Fibroblast of peridontal ligament (primary cell): Measurements from ENCODE around the gene ZKSCAN4.
A peak's percentile ranks its signal among the peaks of the same experiment; 100 is the strongest.

Source experiments
- DNase-seq: peaks from one replicate; pipeline ENCODE4 v3.0.0-alpha.2; 2010; ENCODE audit errors: extremely low read depth

Gene ZKSCAN4

DNA sequence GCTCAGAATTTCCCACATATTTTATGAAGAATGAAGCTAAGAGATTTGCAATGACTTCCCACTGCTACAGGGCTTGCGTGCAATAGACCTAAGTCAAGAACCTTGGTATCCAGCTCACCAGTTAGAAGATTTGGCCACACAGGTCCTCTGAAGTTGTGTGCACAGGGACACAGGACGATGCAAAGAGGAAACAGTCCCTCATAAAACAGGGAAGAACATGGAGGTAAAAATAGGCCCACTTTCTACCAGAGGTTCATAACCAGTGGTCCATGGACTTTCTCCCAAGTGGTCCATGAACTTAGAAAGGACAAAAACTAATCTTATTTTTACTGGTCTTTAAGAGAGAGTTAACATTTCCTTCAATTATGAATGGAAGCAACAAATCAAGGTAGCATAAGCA, 1.3 kb downstream of the ZKSCAN4 start:
- DNase-seq = no peak

DNA sequence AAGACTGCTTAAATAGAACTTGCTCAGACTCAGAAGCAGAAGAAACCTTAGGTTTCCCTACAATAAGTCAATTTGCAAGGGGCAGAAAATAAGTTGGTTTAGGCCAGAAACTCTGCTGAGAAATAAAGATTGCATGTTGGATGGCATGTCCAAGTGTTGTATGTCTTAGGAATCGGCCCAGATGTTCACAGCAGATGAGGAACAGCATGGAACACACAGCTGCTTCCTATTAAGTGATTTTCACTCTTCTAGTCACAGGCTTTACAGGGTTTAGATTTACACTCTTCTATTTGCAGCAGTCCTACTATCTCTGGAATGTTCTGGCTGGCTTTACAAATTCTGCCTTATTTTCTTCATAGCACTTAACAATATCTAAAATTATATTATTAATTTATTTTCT, 3.2 kb downstream of the ZKSCAN4 start:
- peak; percentile 62 for DNase-seq

DNA sequence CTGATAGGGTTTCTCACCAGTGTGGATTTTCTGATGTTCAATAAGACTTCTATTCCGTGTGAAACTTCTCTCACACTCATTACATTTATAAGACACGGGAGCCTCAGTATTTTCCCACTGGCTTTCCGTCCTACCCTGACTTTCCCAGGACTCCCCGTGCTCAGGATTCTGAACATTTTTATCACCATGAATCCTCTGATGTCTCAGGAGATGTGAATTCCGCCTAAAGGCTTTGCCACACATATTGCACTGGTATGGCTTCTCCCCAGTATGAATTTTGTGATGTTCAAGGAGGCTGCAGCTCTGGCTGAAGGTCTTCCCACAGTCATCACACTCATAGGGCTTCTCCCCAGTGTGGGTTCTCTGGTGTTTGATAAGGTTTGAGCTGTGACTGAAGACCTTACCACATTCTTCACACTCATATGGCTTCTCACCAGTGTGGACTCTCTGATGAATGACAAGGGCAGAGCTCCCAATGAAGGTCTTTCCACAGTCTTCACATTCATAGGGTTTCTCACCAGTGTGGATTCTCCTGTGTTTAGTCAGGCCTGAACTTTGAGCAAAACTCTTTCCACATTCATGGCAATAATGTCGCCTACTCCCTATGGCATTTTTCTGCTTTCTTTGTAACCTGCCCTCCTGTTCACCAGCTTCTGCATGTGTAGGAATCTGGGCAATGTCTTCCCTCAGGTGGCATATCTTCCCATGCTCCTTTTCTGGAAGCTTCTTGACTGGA, 6.7 kb downstream of the ZKSCAN4 start:
- DNase-seq = no peak

DNA sequence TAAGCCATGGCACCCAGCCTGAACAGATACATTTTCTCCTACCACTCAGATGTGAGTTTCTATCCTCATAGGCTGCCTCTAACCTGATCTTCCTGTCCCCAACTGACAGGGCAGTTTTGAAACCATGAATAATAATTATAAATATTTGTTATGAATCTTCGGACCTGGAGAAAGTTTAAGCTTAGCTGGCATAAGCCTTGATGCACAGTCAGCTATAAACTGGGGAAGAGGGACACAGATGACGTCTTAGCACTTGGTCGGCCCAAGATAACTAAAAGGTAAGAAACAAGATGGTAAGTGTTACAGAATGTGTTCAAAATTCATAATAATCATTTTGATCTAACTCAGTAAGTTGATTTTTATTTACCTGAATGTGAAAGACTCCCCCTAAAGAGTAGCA, 8.1 kb downstream of the ZKSCAN4 start:
- DNase-seq = no peak

DNA sequence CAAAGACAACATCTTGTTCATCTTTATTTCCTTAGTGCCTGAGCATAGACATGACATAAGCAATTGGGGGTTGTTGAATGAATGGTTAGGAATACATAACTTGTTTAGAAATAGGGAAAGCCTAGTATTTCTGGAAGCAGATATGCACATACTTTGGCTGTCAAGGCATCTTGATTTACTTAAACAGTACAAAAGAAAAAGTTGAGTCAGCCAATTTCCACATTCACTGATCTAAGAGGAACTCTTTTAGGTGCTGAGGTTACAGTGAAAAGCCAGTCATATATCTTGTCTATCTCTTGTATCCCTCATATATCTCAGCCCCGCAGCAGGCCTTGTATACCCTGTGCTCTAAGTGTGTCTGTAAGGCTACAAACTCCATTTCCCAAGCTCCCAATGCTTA, 11.6 kb downstream of the ZKSCAN4 start:
- peak; percentile 26 for DNase-seq

DNA sequence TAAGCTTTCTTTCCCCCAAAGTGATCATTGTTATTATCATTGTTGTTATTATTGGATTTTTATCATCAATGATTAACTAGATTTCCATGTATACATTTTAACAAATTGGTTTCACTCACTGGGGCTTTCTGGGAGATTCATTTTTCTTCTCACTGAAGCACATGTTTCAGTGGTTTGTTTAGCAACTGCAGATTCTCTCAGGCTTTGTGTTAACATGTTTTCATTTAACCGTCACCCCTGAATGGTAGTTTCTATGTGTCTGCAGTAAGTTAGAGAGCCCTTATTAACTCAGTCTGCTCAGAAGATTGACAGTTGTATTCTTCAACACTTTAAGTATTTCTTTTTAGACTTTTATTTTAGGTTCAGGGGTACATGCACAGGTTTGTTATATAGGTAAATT, 12.4 kb downstream of the ZKSCAN4 start:
- DNase-seq = no peak

DNA sequence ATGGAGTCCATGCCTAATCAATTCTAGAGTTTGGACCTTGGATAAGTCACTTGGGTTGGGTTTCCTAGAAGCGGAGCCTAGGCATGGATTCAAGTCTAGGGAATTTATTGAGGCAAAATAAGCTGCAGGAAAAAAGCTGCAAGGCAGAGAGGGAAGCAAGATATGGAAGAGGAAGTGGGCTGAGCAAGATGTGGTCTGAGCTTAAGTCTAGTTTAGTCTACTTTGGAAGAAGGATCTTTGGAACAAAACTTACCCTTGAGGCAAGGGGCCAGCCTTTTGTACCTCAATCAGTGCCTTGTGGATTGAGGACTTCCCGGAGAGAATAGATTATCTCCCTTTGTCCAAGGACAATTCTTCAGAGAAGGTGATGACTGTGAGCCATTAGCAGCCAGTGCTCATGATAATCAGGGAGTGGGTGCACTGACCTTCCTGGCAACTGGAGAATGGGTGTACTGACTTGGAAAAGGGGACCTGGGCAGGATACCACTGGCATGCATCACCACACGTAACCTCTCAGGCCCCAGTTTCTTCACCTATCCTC, 16.1 kb downstream of the ZKSCAN4 start:
- DNase-seq = no peak

DNA sequence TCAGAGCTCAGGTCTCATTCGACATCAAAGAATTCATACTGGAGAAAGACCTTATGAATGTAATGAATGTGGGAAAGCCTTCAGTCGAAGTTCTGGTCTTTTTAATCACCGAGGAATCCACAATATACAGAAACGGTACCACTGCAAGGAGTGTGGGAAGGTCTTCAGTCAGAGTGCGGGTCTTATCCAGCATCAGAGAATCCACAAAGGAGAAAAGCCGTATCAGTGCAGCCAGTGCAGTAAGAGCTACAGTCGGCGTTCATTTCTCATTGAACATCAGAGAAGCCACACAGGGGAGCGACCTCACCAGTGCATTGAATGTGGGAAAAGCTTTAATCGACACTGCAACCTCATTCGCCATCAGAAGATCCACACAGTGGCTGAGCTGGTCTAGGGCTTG, 19.3 kb downstream of the ZKSCAN4 start:
- no peak for DNase-seq

DNA sequence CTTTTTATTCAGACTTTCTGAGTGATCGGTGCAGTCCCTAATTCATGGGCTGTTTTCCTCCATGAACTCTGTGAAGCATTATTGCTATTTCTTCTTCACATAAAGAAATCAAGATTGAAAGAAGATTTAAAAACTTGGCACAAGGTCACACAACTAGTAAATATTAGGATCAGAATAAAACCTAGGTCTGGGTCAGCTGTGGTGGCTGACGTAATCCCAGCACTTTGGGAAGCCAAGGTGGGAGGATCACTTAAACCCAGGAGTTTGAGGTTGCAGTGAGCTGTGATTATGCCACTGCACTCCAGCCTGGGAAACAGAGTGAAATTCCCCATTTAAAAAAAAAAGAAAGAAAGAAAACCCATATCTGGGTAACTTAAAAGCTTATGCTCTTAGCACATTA, 25.6 kb downstream of the ZKSCAN4 start:
- no peak for DNase-seq

DNA sequence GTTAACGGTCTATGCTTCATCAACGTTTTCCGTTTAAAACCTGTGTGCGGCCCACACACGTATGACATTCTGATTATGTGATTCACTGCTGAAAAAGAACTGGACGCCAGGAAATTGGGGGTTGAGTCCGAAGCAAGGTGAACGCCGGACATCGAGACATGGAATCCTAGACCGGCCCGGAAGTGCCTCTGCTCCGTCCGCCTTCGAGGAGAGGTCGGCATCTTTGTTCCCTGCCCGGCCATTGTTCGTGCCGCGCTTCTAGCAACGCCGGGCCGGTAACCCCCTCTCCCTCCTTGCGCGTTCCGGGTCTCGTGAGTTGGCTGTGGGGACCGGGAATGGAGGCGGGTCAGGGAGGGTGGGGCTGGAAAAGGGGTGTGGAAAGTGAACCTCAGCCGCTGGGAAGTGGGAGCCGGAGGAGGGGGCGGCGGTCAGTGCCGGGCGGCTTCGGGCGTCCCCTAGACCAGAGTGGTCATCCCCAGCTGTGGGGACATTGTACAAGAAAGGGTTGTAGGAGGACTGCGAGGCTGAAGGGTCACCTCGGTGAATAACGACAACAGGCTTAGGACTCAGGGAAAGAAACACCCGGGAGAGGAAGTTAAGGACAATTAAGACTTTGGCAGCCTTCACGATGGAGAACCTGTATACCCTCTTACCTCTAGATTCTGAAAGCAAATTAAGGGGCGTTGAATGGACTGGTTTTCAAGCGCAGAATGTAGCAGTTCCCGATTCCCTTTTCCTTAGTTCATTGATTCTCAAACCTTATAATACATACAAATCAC, 26.8 kb downstream of the ZKSCAN4 start, which contains the start of gene ZSCAN9:
ZSCAN9 (plus strand) TSS at position 220 of the 779 bp plus-strand sequence. CDS start 1,810 bp downstream, outside the sequence.
- peak; percentile 84 for DNase-seq

DNA sequence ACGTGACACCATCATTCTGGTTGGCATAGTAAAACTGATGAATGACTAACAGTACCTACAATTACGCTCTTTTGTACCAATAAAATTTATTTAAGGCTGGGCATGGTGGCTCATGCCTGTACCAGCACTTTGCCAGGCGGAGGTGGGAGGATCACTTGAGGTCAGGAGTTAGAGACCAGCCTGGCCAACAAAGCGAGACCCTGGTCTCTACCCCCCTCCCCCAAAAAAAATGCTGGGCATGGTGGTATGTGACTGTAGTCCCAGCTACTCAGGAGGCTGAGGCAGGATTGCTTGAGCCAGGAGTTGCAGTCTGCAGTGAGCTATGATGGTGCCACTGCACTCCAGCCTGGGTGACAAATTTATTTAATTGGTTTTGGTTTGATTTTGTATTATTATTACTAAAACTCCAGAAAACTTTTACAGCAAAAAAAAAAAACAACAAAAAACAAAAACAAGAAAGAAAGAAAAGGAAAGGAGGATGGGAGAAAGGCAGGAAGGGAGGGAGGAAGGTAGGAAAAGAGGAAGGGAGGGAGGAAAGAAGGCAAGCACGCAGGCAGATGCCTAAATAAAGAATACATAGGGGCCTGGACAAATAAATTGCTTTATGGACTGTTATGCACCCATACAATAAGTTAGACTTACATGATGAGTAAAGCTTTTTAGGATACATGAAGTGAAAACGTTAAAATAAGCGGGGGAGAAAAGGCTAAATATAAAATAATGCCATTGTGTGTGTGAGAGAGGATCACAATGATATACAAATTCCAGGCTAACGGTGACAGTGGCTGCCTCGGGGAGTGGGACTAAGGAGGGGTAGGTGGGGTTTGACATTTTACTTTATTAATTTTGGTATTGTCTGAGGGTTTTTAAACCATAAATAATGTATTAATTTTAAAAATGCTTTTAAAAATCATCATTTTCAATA, 27.7 kb downstream of the ZKSCAN4 start:
- no peak for DNase-seq

DNA sequence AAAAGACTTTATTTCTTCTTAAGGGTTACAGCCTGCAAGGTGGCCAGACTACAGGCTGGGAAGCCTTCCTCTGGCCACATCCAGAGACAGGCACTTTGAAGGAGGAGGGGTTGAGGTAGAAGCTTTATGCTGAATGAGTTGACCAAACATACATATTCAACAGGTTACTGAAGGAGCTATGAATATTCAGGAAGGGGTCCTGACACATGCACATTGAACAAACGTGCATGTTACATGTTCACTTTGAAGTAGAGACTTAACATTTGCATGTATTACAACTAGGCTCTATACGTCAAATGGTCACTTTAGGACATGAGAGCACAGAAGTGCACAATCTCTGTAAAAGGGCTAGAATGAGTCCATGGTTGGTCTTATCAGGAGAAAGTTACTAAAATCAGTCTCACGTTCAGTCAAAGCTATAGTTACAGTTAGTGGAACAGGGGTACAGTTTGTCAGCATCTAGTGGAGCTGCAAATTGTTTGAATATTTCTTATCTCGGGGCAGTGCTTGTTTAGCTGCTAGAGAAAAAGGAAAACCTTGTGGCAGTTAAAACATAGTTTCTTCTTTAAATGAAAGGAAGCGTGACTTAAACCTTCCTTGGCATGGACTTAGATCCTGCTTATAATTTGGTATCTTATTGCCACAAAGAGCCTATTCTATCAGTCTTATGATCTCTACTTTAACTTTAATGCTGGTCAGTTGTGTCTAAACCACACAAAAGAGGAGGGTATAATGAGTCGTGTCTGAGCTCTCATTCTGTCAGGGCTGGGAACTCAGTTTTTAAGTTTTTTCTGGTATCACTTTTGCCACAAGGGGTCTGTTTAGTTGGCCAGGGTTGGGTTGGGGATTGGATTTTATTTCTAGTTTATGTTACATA, 31.6 kb downstream of the ZKSCAN4 start:
- no peak for DNase-seq

DNA sequence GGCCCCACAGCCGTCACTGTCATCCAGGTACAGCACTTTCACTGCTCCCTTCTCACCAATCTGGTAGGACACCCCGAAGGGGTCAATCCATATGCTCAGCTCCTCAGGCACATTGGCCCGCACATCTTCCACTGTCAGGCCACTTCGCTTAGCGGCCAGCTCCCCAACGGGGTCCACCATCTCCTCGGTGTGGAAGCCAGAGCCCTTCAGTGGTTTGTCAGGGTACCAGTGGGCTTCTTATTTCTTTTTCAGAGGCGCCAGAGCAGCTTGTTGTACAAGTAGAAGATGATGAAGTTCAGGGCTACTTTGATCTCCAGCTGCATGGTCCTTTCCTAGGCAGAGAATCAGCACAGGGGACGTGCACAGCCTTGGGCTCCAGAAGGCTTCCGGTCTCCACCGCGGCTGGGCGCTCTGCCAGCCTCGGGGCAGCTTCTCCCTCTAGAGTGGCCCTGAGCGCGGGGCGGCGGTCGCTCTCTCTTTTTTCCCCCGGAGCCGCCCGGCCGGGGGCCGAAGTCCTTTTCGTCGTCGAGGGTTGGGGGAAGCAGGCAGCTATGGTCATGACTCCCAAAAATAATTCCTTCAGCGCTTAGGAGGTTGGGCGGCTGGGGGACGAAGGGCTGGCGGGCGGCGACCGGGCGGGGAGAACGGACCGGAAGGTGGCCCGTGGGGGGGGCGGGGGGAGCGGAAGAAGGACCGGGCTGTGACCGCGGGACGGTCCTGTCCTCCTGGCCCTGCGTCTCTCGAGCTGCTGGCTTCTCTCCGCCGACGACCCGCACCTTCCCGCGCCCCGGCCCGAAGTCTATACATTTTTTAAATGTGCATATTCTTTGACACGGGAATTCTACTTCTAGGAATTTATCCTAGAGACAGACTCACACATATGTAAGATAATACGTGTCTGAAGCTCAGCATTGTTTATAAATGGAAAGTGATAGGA, 33.5 kb downstream of the ZKSCAN4 start:
- peak; percentile 43 for DNase-seq

DNA sequence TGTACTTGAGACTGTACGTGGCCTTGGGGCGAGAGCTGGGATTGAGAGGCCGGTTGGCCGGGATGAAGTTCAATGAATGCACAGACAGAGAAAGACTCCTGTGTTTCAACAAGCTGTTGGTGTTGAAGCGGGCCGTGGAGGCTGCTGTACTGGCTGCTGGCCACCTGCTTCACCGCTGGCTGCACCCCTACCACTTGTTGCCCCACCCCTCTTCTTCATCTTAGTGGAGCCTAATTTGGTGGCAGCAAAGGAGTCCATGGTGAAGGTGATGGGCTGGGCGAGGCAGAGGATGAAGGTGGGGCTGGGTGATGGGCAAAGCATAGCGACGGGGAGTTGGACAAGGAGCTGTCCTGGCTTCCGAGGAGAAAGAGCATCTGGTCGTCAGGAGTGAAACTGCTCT, 34.2 kb downstream of the ZKSCAN4 start:
- DNase-seq = no peak

DNA sequence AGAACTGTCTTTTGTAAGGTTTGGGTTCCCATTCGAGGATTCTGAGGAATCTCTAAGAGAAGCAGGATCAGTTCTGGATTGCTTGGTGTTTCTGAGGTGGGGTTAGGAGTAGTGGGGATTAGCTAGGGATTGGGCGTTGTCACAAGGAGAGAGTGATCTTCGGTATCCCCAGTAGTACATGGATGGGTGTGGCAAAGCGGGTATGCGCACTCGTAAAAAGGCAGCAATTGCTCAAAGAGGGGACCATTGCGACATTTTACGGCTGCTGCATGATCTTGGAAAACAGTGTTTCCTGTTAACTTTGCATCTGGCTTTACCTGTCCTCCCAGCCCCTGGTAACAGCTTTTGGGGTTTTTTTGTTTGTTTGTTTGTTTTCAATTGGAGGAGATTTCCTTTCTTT, 36.6 kb downstream of the ZKSCAN4 start:
- DNase-seq = no peak

DNA sequence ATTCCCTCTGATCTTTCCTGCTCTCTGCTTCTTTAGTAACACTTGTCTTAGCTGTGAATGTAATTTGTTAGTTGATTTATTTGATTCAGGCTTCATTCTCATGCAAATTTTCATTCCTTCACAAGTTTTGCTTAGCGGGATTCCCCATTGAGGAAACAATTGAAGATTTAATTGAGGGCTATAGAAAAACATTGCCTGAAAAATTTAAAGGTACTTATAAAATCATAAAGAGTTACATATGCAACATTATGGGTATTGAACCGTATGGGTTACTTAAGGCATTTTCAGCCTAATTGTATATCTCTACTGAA, 38.9 kb downstream of the ZKSCAN4 start:
- no peak for DNase-seq

DNA sequence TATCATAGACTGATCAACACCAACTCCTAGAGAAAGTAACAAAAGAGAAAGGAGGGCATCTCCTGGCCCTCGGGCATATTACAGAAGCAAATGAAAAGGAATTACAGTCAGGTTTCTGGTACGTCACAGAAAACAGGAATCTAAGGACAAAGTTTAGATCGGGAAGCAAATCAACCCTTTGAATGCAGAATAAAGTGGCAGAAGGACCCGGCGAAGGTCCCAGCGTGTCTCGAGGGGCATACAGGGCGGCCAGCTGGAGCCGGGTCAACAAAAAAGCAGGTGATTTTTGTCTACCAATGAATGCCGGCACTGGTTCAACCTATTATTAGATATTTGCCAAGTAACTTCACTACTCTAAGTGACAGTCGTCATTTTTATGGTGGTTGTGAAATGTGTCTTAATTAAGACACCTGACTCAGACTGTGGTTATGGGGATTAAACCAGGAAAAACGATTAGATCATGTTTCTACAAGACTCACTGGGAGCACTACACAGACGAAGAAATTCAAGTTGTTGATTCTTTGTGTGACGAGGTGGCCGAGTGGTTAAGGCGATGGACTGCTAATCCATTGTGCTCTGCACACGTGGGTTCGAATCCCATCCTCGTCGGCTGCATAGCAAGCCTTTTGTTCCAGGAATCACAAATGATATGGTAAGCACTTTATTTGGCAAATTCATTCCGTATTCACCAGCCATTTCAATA, 39.4 kb downstream of the ZKSCAN4 start:
- DNase-seq = peak; percentile 92

DNA sequence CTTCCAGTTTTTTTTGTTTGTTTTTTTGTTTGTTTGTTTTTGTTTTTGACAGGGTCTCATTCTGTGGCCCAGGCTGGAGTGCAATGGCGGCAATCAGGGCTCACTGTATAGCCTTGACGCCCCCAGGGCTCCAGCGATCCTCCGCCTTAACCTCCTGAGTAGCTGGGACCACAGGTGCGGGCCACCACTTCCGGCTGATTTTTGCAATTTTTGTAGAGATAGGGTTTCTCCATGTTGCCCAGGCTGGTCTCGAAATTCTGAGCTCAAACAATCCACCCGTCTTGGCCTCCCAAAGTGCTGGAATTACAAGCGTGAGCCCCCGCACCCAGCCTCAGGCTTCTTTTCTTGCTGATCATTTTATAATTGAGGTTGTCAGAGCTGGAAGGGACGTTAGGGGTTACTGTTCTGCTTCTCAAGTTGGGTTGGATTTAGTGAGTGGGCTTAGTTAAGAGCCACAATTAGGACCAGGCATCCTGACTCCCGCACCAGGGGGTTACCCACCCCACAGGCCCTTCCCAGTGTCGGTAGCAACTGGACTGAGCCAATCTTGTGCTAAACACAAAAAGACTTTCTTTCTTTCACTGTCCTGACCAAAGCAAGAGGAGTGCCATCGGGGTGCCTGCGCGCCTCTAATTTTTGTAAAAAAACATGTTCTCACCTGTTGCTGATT, 40.1 kb downstream of the ZKSCAN4 start:
- DNase-seq = peak; percentile 4
